ENCODE measurements around the gene SF3A1.

The SF3A1 gene
- long read RNA-seq, full-length matches to known transcripts, result 109 of 142 reads
- long read RNA-seq, partial matches to known transcripts, result 31 of 142 reads
- long read RNA-seq, other reads (novel, unspliced or antisense), result 2 of 142 reads

GRCh38 chr22:30356449-30357235 is at the start of gene SF3A1, which contains the start of gene CCDC157:
SF3A1 (minus strand) TSS chr22:30356894; CDS start chr22:30356792, 102 bp downstream.
CCDC157 (plus strand) TSS chr22:30357007; CDS start chr22:30366001, 8,994 bp downstream.
- peak; percentile 78 to 91 for DNase-seq (ENCODE audit: low read depth in 1 of 2, low spot score in 1 of 2)
- Histone ChIP-seq H3K4me3 (replicated peaks; ENCODE audit: insufficient read depth, low read length) (peak within 1 kb of the TSS; percentile 91), H3K27ac (replicated peaks) (peak within 1 kb of the TSS; percentile 97), H3K27me3 (ENCODE audit: insufficient read depth, poor library complexity, severe bottlenecking) (no peaks in the 10 kb centered on the region)
- TF ChIP-seq REST (IDR thresholded peaks at IDR 0.05; ENCODE audit: insufficient replicate concordance, low read depth), result peak; percentile 52
- peak; percentile 92 for TF ChIP-seq GABPA (IDR thresholded peaks at IDR 0.05; ENCODE audit: low read depth)
- TF ChIP-seq SPI1 (IDR thresholded peaks at IDR 0.05; ENCODE audit: borderline replicate concordance, low read depth), result no peak
- TF ChIP-seq POLR2AphosphoS5 (IDR thresholded peaks at IDR 0.05; ENCODE audit: low read depth), result peak; percentile 96

- no peak for DNase-seq (ENCODE audit: low read depth in 1 of 2, low spot score in 1 of 2)
- H3K4me3 ChIP-seq (replicated peaks; ENCODE audit: insufficient read depth, low read length), result no peak overlapping the region
- no peak overlapping the region for H3K27ac ChIP-seq (replicated peaks)
- TF ChIP-seq SPI1 (IDR thresholded peaks at IDR 0.05; ENCODE audit: borderline replicate concordance, low read depth) (no peak), CTCF (IDR thresholded peaks at IDR 0.05; ENCODE audit: insufficient read depth, low read length) (no peak), REST (IDR thresholded peaks at IDR 0.05; ENCODE audit: insufficient replicate concordance, low read depth) (no peak), POLR2AphosphoS5 (IDR thresholded peaks at IDR 0.05; ENCODE audit: low read depth) (no peak), GABPA (IDR thresholded peaks at IDR 0.05; ENCODE audit: low read depth) (no peak)
- no peaks in the 10 kb centered on the region for H3K27me3 ChIP-seq (ENCODE audit: insufficient read depth, poor library complexity, severe bottlenecking)
Observed at GRCh38 chr22:30406400-30406799, 49.7 kb upstream of the SF3A1 start.

GRCh38 chr22:30405731-30406130 is 49.0 kb upstream of the SF3A1 start:
- H3K4me3 ChIP-seq (replicated peaks; ENCODE audit: insufficient read depth, low read length), result no peak overlapping the region
- TF ChIP-seq REST (IDR thresholded peaks at IDR 0.05; ENCODE audit: insufficient replicate concordance, low read depth) (no peak), CTCF (IDR thresholded peaks at IDR 0.05; ENCODE audit: insufficient read depth, low read length) (no peak), SPI1 (IDR thresholded peaks at IDR 0.05; ENCODE audit: borderline replicate concordance, low read depth) (no peak)

More at GRCh38 chr22:30405731-30406130, 49.0 kb upstream of the SF3A1 start:
- no peak overlapping the region for H3K27ac ChIP-seq (replicated peaks)
- no peaks in the 10 kb centered on the region for H3K27me3 ChIP-seq (ENCODE audit: insufficient read depth, poor library complexity, severe bottlenecking)
- no peak for DNase-seq (ENCODE audit: low read depth in 1 of 2, low spot score in 1 of 2)

Data from HL-60 (cell line).